K562 (cell line): ENCODE measurements around the gene SVOP. TPM values are rescaled to one million over a fixed set of nuclear protein-coding genes. Genes with fewer than 3 reads are reported as not detected.
"Not testable (repeated sequence)": the region's sequence is repeated elsewhere in the genome, so short reads cannot be mapped to it uniquely, and the experiment has no call there.

Experiments used
- ATAC-seq: fragments of 200-7000 bp; cut with Tn5 transposase; 3 replicates; pipeline ENCODE4 v1.9.1; 2020; ENCODE audit warnings: moderate library complexity
- BruUV-seq: library from RNA; stranded (reverse); fragments of 400-500 nt; replicated peaks from 2 replicates; lab custom pipeline; 2021; lab: Mats Ljungman, UMichigan
- CTCF ChIA-PET: fragments of 300-600 bp; formaldehyde crosslinking; extraction: SDS; loops from one replicate; lab custom pipeline; 2021; ENCODE audit warnings: low intra/inter-chr PET ratio; lab: Yijun Ruan, JAX
- POLR2A ChIA-PET: fragments of 300-600, 350-650 bp; sonication (Branson Sonifier 250); formaldehyde crosslinking; extraction: SDS; loops from one replicate; lab custom pipeline; 2021; ENCODE audit warnings: antibody characterized with exemption, inconsistent platforms; lab: Yijun Ruan, JAX
- DNase-seq, 4 experiments: peaks; one replicate each; pipeline versions ENCODE4 v3.0.0 to v3.0.0-alpha.2; 2011 to 2018; ENCODE audit warnings: low spot score in 3 of 4, mixed read lengths in 3 of 4; ENCODE audit errors: extremely low read depth in 1 of 4
- FAIRE-seq: peaks from 2 replicates; lab custom pipeline; 2011; peaks lifted over from hg19 to GRCh38; lab: Jason Lieb, UNC
- H2AFZ ChIP-seq: 2 replicates; pipeline ENCODE4 v1.6.0; 2011; ENCODE audit warnings: low read depth, low read length, control low read depth, inconsistent platforms
- H3K27ac ChIP-seq: fragments of 200-600 bp; 3 replicates; pipeline ENCODE4 v1.8.0; 2011; ENCODE audit warnings: low read depth, mild to moderate bottlenecking, control low read depth, inconsistent platforms, low read length, moderate library complexity, mixed read lengths; ENCODE audit errors: extremely low read depth
- H3K27me3 ChIP-seq, 2 experiments: fragments of 300-600 bp in 1 of 2; 2 replicates in 1 of 2; 3 replicates in 1 of 2; pipeline versions ENCODE4 v1.6.0 to v1.8.0; 2011; ENCODE audit warnings: inconsistent platforms in 2 of 2, low read length in 2 of 2, mild to moderate bottlenecking in 1 of 2, mixed read lengths in 1 of 2, moderate library complexity in 1 of 2; ENCODE audit not compliant: control insufficient read depth in 2 of 2, insufficient read depth in 2 of 2
- H3K36me3 ChIP-seq: fragments of 300-600 bp; 3 replicates; pipeline ENCODE4 v1.8.0; 2011; ENCODE audit warnings: mild to moderate bottlenecking, low read length, inconsistent platforms; ENCODE audit not compliant: control insufficient read depth, insufficient read depth
- H3K4me1 ChIP-seq, 2 experiments: fragments of 200-600 bp in 1 of 2; replicated peaks in 1 of 2; 2 replicates in 1 of 2; 3 replicates in 1 of 2; pipeline versions ENCODE4 v1.5.1 to v1.8.0; 2011; ENCODE audit warnings: inconsistent platforms in 2 of 2, low read length in 2 of 2, mild to moderate bottlenecking in 1 of 2, mixed read lengths in 1 of 2, moderate library complexity in 1 of 2; ENCODE audit not compliant: control insufficient read depth in 2 of 2, insufficient read depth in 2 of 2
- H3K4me2 ChIP-seq: 2 replicates; pipeline ENCODE4 v1.6.1; 2011; ENCODE audit warnings: low read length, control low read depth, inconsistent platforms, mixed read lengths; ENCODE audit not compliant: insufficient read depth
- H3K4me3 ChIP-seq: fragments of 200-600 bp; sonication (generic), shearing (Covaris generic); 2 replicates; pipeline ENCODE4 v1.5.1; 2016; ENCODE audit warnings: control low read depth, inconsistent platforms
- H3K79me2 ChIP-seq: fragments of 200-600 bp; 3 replicates; pipeline ENCODE4 v1.8.0; 2011; ENCODE audit warnings: low read length, inconsistent platforms; ENCODE audit not compliant: control insufficient read depth, insufficient read depth
- H3K9ac ChIP-seq, 2 experiments: 2 replicates each; pipeline versions ENCODE4 v1.6.0 to v1.6.1; 2011; ENCODE audit warnings: low read depth in 2 of 2, low read length in 2 of 2, control low read depth in 1 of 2, inconsistent platforms in 1 of 2, mild to moderate bottlenecking in 1 of 2, mixed read lengths in 1 of 2; ENCODE audit not compliant: insufficient read depth in 1 of 2
- H3K9me1 ChIP-seq: one replicate; pipeline ENCODE4 v1.6.0; 2011; ENCODE audit warnings: inconsistent platforms, mild to moderate bottlenecking, low read length, moderate library complexity; ENCODE audit not compliant: control insufficient read depth, insufficient read depth
- H3K9me3 ChIP-seq: replicated peaks from 2 replicates; pipeline ENCODE4 v1.5.1; 2011; ENCODE audit warnings: low read depth, low read length, inconsistent platforms; ENCODE audit not compliant: control insufficient read depth, insufficient read depth
- H4K20me1 ChIP-seq: replicated peaks from 2 replicates; pipeline ENCODE4 v1.6.1; 2011; ENCODE audit warnings: low read length, inconsistent platforms, mixed read lengths; ENCODE audit not compliant: control insufficient read depth, insufficient read depth
- IRF2 ChIP-seq: sonication (generic); formaldehyde crosslinking; IDR thresholded peaks from 2 replicates; pipeline ENCODE4 v1.8.1; 2022; ENCODE audit warnings: mild to moderate bottlenecking, missing genetic modification reagents
- MXI1 ChIP-seq: IDR thresholded peaks from 2 replicates; pipeline ENCODE4 v1.6.1; 2011; ENCODE audit warnings: low read depth, mild to moderate bottlenecking, improper control_type of control experiment, low read length
- YY1 ChIP-seq, 3 experiments: IDR thresholded peaks; 2 replicates each; pipeline ENCODE4 v1.6.1; 2011; ENCODE audit warnings: low read length in 2 of 3, mild to moderate bottlenecking in 2 of 3, moderate library complexity in 2 of 3, borderline replicate concordance in 1 of 3, control low read depth in 1 of 3, low read depth in 1 of 3; ENCODE audit not compliant: insufficient read depth in 3 of 3, insufficient replicate concordance in 2 of 3, control insufficient read depth in 1 of 3, insufficient read length in 1 of 3; ENCODE audit errors: extremely low read depth in 1 of 3
- ZNF354B ChIP-seq: fragments of 250-450 bp; sonication (Bioruptor Pico); IDR thresholded peaks from 2 replicates; pipeline ENCODE4 v1.4.0; 2020
- WGBS: fragments of 100-300 bp; shearing (Covaris generic); methylation state at CpG from one replicate; pipeline ENCODE4 v1.1.6; 2016; ENCODE audit warnings: low coverage, mixed read lengths; ENCODE audit not compliant: insufficient coverage; ENCODE audit errors: missing lambda C conversion rate; 5-methylcytosine and 5-hydroxymethylcytosine counted together
- in situ Hi-C: fragments of 300-500 bp; cut with MboI; formaldehyde crosslinking; loops from 4 replicates; pipeline ENCODE4 v1.15.0; 2018; ENCODE audit warnings: inconsistent platforms, mixed read lengths
- intact Hi-C: fragments of 100-400 bp; cut with micrococcal nuclease; formaldehyde crosslinking; loops from 2 replicates; pipeline ENCODE4 v1.14.2; 2022
- polyA plus RNA-seq, 8 experiments: library from polyadenylated mRNA; depleted of rRNA in 4 of 8; stranded (reverse) in 5 of 8; unstranded in 3 of 8; fragments of >200 nt; fragmentation: Nextera tagmentation in 2 of 8; fragmentation: Illumina TruSeq in 1 of 8; extraction: Ambion mirVana in 2 of 8; extraction: Trizol in 1 of 8; gene quantifications; 2 replicates each; pipeline versions ENCODE4 v1.2.1 to v1.2.3, GENCODE V29; 2011 to 2014; ENCODE audit warnings: inconsistent platforms in 1 of 8, missing spikeins in 1 of 8
- total RNA-seq, 7 experiments: library from RNA; depleted of rRNA in 6 of 7; stranded (reverse); fragments of >200 nt in 6 of 7; fragmentation: Illumina TruSeq in 2 of 7; extraction: Trizol in 2 of 7; gene quantifications; 2 replicates each; pipeline versions ENCODE4 v1.2.1 to v1.2.3, GENCODE V29; 2011 to 2021; ENCODE audit warnings: low replicate concordance in 1 of 7

The SVOP gene
- total and polyA plus RNA-seq, 9 of the 15 experiments (the other 6 are each of a cell fraction or from before 2014, with no cell fraction given): 0.01 to 0.09 (median 0.06) TPM; not detected in 1

GRCh38 chr12:109029411-109029810 lies 8.5 kb upstream of the SVOP start:
- in situ Hi-C loops: no loop called here
- Histone ChIP-seq H3K4me2 (no peak overlapping the region), H3K9me1 (no peaks in the 10 kb centered on the region), H2AFZ (no peak overlapping the region), H3K9me3 (no peaks in the 10 kb centered on the region), H3K4me1 (no peaks in the 10 kb centered on the region), H3K27ac (no peak overlapping the region), H3K79me2 (no peaks in the 10 kb centered on the region), H3K9ac (no peak overlapping the region), H3K27me3 (peaks cover 0 to 4% of the 10 kb centered on the region in 2 experiments; a peak in 2 of 5 replicates), H3K36me3 (no peaks in the 10 kb centered on the region), H4K20me1 (no peaks in the 10 kb centered on the region), H3K4me3 (no peak overlapping the region)
- CTCF ChIA-PET: no interaction called here
- ATAC-seq: no peak
- intact Hi-C loops: no loop called here
- TF ChIP-seq YY1 (IDR thresholded peaks at IDR 0.05; ENCODE audit: borderline replicate concordance in 1 of 3, control insufficient read depth in 1 of 3, extremely low read depth in 1 of 3, insufficient read depth in 3 of 3, insufficient read length in 1 of 3, insufficient replicate concordance in 2 of 3, low read depth in 1 of 3, low read length in 2 of 3) (no peak), ZNF354B (CRISPR knock-in tag) (no peak), IRF2 (no peak), MXI1 (no peak)
- no peak for DNase-seq
- BruUV-seq: no TSS peak
- POLR2A ChIA-PET: interaction anchor here (0.6 kb wide), 1 partner anchor 66 kb away, joined by 3 read pairs; no protein-coding TSS in a partner anchor
- 0% methylated on average over 2 of the region's 2 CpGs for WGBS
- FAIRE-seq: no peak

- in situ Hi-C loops, H3K27ac ChIP-seq, H3K9ac ChIP-seq, H3K27me3 ChIP-seq, H3K36me3 ChIP-seq, DNase-seq, BruUV-seq, H3K4me3 ChIP-seq, H2AFZ ChIP-seq, POLR2A ChIA-PET, intact Hi-C loops, ATAC-seq, H4K20me1 ChIP-seq, FAIRE-seq, H3K79me2 ChIP-seq, H3K9me1 ChIP-seq, CTCF ChIA-PET, H3K4me1 ChIP-seq, H3K9me3 ChIP-seq, H3K4me2 ChIP-seq: not testable (repeated sequence)
- WGBS: 0% methylated on average over 3 of the region's 3 CpGs
These were observed 7.8 kb upstream of the SVOP start for GRCh38 chr12:109028624-109029023.
